Neural progenitor cell (in vitro differentiated cells): ENCODE measurements around the gene SPRR4. TPM values are rescaled to one million over a fixed set of nuclear protein-coding genes. Genes with fewer than 3 reads are reported as not detected.

Experiments
- DNase-seq: peaks from one replicate; pipeline ENCODE4 v3.0.0-alpha.2; 2016; ENCODE audit warnings: low spot score
- H2AFZ ChIP-seq: fragments of 200-600 bp; sonication (generic); replicated peaks from 2 replicates; pipeline ENCODE4 v1.6.1; 2016; ENCODE audit warnings: antibody characterized with exemption
- H3F3A ChIP-seq: fragments of 200-600 bp; sonication (generic); 2 replicates; pipeline ENCODE4 v1.6.1; 2016; ENCODE audit warnings: antibody characterized with exemption, low read depth
- H3K27ac ChIP-seq: fragments of 200-600 bp; sonication (generic); 2 replicates; pipeline ENCODE4 v1.5.1; 2016; ENCODE audit warnings: mild to moderate bottlenecking
- H3K27me3 ChIP-seq: fragments of 200-600 bp; sonication (generic); 2 replicates; pipeline ENCODE4 v1.6.1; 2016; ENCODE audit warnings: mild to moderate bottlenecking, moderate library complexity
- H3K36me3 ChIP-seq: fragments of 200-600 bp; sonication (generic); 2 replicates; pipeline ENCODE4 v1.5.1; 2016
- H3K4me1 ChIP-seq: fragments of 200-600 bp; sonication (generic); 2 replicates; pipeline ENCODE4 v1.6.1; 2016; ENCODE audit warnings: mixed run types
- H3K4me2 ChIP-seq: fragments of 200-600 bp; sonication (generic); 2 replicates; pipeline ENCODE4 v1.6.1; 2016
- H3K4me3 ChIP-seq: fragments of 200-600 bp; sonication (generic); 2 replicates; pipeline ENCODE4 v1.5.1; 2016
- H3K79me2 ChIP-seq: fragments of 200-600 bp; sonication (generic); 2 replicates; pipeline ENCODE4 v1.6.1; 2016; ENCODE audit warnings: low read depth
- H3K9ac ChIP-seq: fragments of 200-600 bp; sonication (generic); 2 replicates; pipeline ENCODE4 v1.6.1; 2016
- H3K9me3 ChIP-seq: fragments of 200-600 bp; sonication (generic); 2 replicates; pipeline ENCODE4 v1.5.1; 2016; ENCODE audit warnings: low read depth
- H4K20me1 ChIP-seq: fragments of 200-600 bp; sonication (generic); 2 replicates; pipeline ENCODE4 v1.6.1; 2016; ENCODE audit warnings: low read depth
- H3K27ac Mint-ChIP-seq: 3 replicates; pipeline ENCODE4 v1.8.0; 2021; ENCODE audit warnings: mixed read lengths
- H3K27me3 Mint-ChIP-seq: 2 replicates; pipeline ENCODE4 v1.8.0; 2022; ENCODE audit warnings: low read depth, mild to moderate bottlenecking, inconsistent platforms, moderate library complexity, mixed read lengths; ENCODE audit not compliant: insufficient read depth
- H3K36me3 Mint-ChIP-seq: 3 replicates; pipeline ENCODE4 v1.8.0; 2021; ENCODE audit warnings: mixed read lengths
- H3K4me1 Mint-ChIP-seq: 3 replicates; pipeline ENCODE4 v1.8.0; 2021; ENCODE audit warnings: mixed read lengths
- H3K4me3 Mint-ChIP-seq: 3 replicates; pipeline ENCODE4 v1.8.0; 2021; ENCODE audit warnings: mild to moderate bottlenecking, moderate library complexity, mixed read lengths
- H3K9me3 Mint-ChIP-seq: 3 replicates; pipeline ENCODE4 v1.8.0; 2020; ENCODE audit warnings: mixed read lengths
- CTCF ChIP-seq: fragments of 200-600 bp; sonication (generic); IDR thresholded peaks from 2 replicates; pipeline ENCODE4 v1.5.1; 2017; ENCODE audit warnings: antibody characterized with exemption, mild to moderate bottlenecking
- EZH2 ChIP-seq: fragments of 200-600 bp; sonication (generic); IDR thresholded peaks from 2 replicates; pipeline ENCODE4 v1.6.1; 2017; ENCODE audit warnings: antibody characterized with exemption, mild to moderate bottlenecking, moderate library complexity
- EZH2phosphoT487 ChIP-seq: fragments of 200-600 bp; sonication (generic); IDR thresholded peaks from 2 replicates; pipeline ENCODE4 v1.6.1; 2017; ENCODE audit warnings: antibody characterized with exemption
- total RNA-seq: library from RNA; depleted of rRNA; stranded (reverse); fragments of >200 nt; gene quantifications from 2 replicates; pipeline ENCODE4 v1.2.3, GENCODE V29; 2015; ENCODE audit warnings: low replicate concordance

Gene SPRR4
- total RNA-seq, 1 donor from 2014 or later = not detected

GRCh38 chr1:152967201-152967600, 3.2 kb upstream of the SPRR4 start:
- Histone ChIP-seq H3K27me3 (no peaks in the 10 kb centered on the region), H3F3A (no peaks in the 10 kb centered on the region), H3K4me2 (no peak overlapping the region), H3K27ac (no peak overlapping the region), H3K36me3 (no peaks in the 10 kb centered on the region), H3K79me2 (no peaks in the 10 kb centered on the region), H3K9ac (no peak overlapping the region), H4K20me1 (no peaks in the 10 kb centered on the region), H2AFZ (no peak overlapping the region), H3K9me3 (no peaks in the 10 kb centered on the region), H3K4me3 (no peak overlapping the region), H3K4me1 (no peaks in the 10 kb centered on the region)
- TF ChIP-seq EZH2 (no peak), CTCF (no peak), EZH2phosphoT487 (no peak)
- Mint-ChIP-seq H3K27me3 (peaks cover 5% of the 10 kb centered on the region), H3K27ac (no peak overlapping the region), H3K4me3 (no peak overlapping the region), H3K9me3 (peaks cover 2% of the 10 kb centered on the region), H3K36me3 (no peaks in the 10 kb centered on the region), H3K4me1 (no peaks in the 10 kb centered on the region)
- DNase-seq = no peak

GRCh38 chr1:152968248-152968647, 2.2 kb upstream of the SPRR4 start:
- Histone ChIP-seq H3K27ac (no peak overlapping the region), H4K20me1 (no peaks in the 10 kb centered on the region), H3K79me2 (no peaks in the 10 kb centered on the region), H3K36me3 (no peaks in the 10 kb centered on the region), H3K9ac (no peak overlapping the region), H3K9me3 (no peaks in the 10 kb centered on the region), H3F3A (no peaks in the 10 kb centered on the region), H3K4me1 (no peaks in the 10 kb centered on the region), H2AFZ (no peak overlapping the region), H3K4me2 (no peak overlapping the region), H3K27me3 (no peaks in the 10 kb centered on the region), H3K4me3 (no peak overlapping the region)
- Mint-ChIP-seq H3K4me1 (no peaks in the 10 kb centered on the region), H3K27ac (no peak overlapping the region), H3K36me3 (no peaks in the 10 kb centered on the region), H3K27me3 (peaks cover 5% of the 10 kb centered on the region), H3K9me3 (peaks cover 2% of the 10 kb centered on the region), H3K4me3 (no peak overlapping the region)
- DNase-seq = no peak
- no peak for TF ChIP-seq EZH2
- no peak for TF ChIP-seq EZH2phosphoT487
- no peak for TF ChIP-seq CTCF

GRCh38 chr1:152969036-152969435, 1.4 kb upstream of the SPRR4 start:
- Histone ChIP-seq H3K79me2 (no peaks in the 10 kb centered on the region), H3K4me2 (no peak overlapping the region), H4K20me1 (no peaks in the 10 kb centered on the region), H3K9ac (no peak overlapping the region), H3K27ac (no peak overlapping the region), H3K36me3 (no peaks in the 10 kb centered on the region), H3K4me3 (no peak overlapping the region), H3K9me3 (no peaks in the 10 kb centered on the region), H3F3A (no peaks in the 10 kb centered on the region), H3K27me3 (no peaks in the 10 kb centered on the region), H2AFZ (no peak overlapping the region), H3K4me1 (no peaks in the 10 kb centered on the region)
- Mint-ChIP-seq H3K27me3 (peaks cover 5% of the 10 kb centered on the region), H3K9me3 (peaks cover 2% of the 10 kb centered on the region), H3K36me3 (no peaks in the 10 kb centered on the region), H3K4me3 (no peak overlapping the region), H3K4me1 (no peaks in the 10 kb centered on the region), H3K27ac (no peak overlapping the region)
- no peak for TF ChIP-seq CTCF
- no peak for TF ChIP-seq EZH2
- no peak for TF ChIP-seq EZH2phosphoT487
- DNase-seq = no peak
